OCI-LY1 (cell line): ENCODE data around the gene NUMB.

Source experiments
- H2AFZ ChIP-seq: fragments of 200-600 bp; sonication (generic), shearing (Covaris generic); 2 replicates; pipeline ENCODE4 v1.6.0; 2014; ENCODE audit warnings: antibody characterized with exemption, mild to moderate bottlenecking, low read length
- H3F3A ChIP-seq: fragments of 200-600 bp; sonication (generic), shearing (Covaris generic); 2 replicates; pipeline ENCODE4 v1.6.0; 2014; ENCODE audit warnings: mild to moderate bottlenecking, antibody characterized with exemption, low read length, moderate library complexity; ENCODE audit not compliant: insufficient read depth
- H3K27ac ChIP-seq: fragments of 200-600 bp; sonication (generic); 2 replicates; pipeline ENCODE4 v1.5.1; 2014; ENCODE audit warnings: low read length, mixed run types, mild to moderate bottlenecking, low read depth; ENCODE audit not compliant: poor library complexity, severe bottlenecking
- H3K27me3 ChIP-seq: fragments of 200-600 bp; sonication (generic); 2 replicates; pipeline ENCODE4 v1.6.0; 2014; ENCODE audit warnings: antibody characterized with exemption, mild to moderate bottlenecking, low read length, moderate library complexity; ENCODE audit not compliant: insufficient read depth
- H3K36me3 ChIP-seq: fragments of 200-600 bp; sonication (generic); 2 replicates; pipeline ENCODE4 v1.6.1; 2014; ENCODE audit warnings: mild to moderate bottlenecking, antibody characterized with exemption, low read length, moderate library complexity, mixed read lengths; ENCODE audit not compliant: insufficient read depth
- H3K4me1 ChIP-seq: fragments of 200-600 bp; sonication (generic); 2 replicates; pipeline ENCODE4 v1.5.1; 2014; ENCODE audit warnings: mild to moderate bottlenecking, low read length, moderate library complexity; ENCODE audit not compliant: insufficient read depth, severe bottlenecking
- H3K4me2 ChIP-seq: fragments of 200-600 bp; sonication (generic), shearing (Covaris generic); 2 replicates; pipeline ENCODE4 v1.6.1; 2014; ENCODE audit warnings: low read length
- H3K4me3 ChIP-seq: fragments of 200-600 bp; sonication (generic); 2 replicates; pipeline ENCODE4 v1.5.1; 2014; ENCODE audit warnings: low read length, low read depth, mild to moderate bottlenecking, mixed read lengths; ENCODE audit not compliant: poor library complexity, severe bottlenecking
- H3K79me2 ChIP-seq: fragments of 200-600 bp; shearing (Covaris generic); 2 replicates; pipeline ENCODE4 v1.6.1; 2016; ENCODE audit warnings: mixed run types, low read length, mixed read lengths; ENCODE audit not compliant: insufficient read depth
- H3K9ac ChIP-seq: fragments of 200-600 bp; sonication (generic), shearing (Covaris generic); 2 replicates; pipeline ENCODE4 v1.6.1; 2014; ENCODE audit warnings: mild to moderate bottlenecking, low read length, mixed read lengths
- H3K9me2 ChIP-seq: fragments of 200-600 bp; sonication (generic), shearing (Covaris generic); 2 replicates; pipeline ENCODE4 v1.6.1; 2014; ENCODE audit warnings: low read depth, mild to moderate bottlenecking, low read length, mixed read lengths
- H3K9me3 ChIP-seq: fragments of 200-600 bp; shearing (Covaris generic); 2 replicates; pipeline ENCODE4 v1.6.1; 2014; ENCODE audit warnings: low read length, mixed read lengths
- H4K20me1 ChIP-seq: fragments of 200-600 bp; sonication (generic), shearing (Covaris generic); 2 replicates; pipeline ENCODE4 v1.6.0; 2016; ENCODE audit warnings: mild to moderate bottlenecking, low read length; ENCODE audit not compliant: insufficient read depth
- EZH2 ChIP-seq: fragments of 200-600 bp; sonication (generic), shearing (Covaris generic); IDR thresholded peaks from 2 replicates; pipeline ENCODE4 v1.8.0; 2017; ENCODE audit warnings: borderline replicate concordance, mixed run types, mild to moderate bottlenecking, antibody characterized with exemption, low read length, moderate library complexity, mixed read lengths
- TF ChIP-seq, protein P1 (sequence below): fragments of 200-600 bp; sonication (generic), shearing (Covaris generic); IDR thresholded peaks from 2 replicates; pipeline ENCODE4 v1.5.1; 2017; ENCODE audit warnings: mild to moderate bottlenecking, antibody characterized with exemption, low read length, moderate library complexity, mixed read lengths

The NUMB gene

DNA sequence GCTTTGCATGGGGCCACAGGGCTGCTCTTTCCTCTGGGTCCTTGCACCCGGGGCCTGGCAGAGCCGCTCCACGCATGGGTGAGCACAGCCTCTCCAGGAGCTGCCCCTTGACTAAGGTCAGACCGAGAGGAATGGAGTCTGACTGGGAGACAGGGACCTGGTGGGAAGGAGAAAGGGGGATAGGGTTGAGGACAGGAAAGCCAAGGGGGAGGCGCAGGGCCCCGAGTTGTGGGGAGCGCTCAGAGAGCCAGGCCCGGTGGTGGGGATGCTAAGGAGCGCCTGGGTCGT lies 205.1 kb downstream of the NUMB start:
- H3K4me2 ChIP-seq = no peak overlapping the region
- H4K20me1 ChIP-seq = no peaks in the 10 kb centered on the region
- no peaks in the 10 kb centered on the region for H3F3A ChIP-seq
- no peaks in the 10 kb centered on the region; the same call in 1 of the 2 replicates for H3K27me3 ChIP-seq
- no peak for TF ChIP-seq EZH2
- TF ChIP-seq, protein P1, sequence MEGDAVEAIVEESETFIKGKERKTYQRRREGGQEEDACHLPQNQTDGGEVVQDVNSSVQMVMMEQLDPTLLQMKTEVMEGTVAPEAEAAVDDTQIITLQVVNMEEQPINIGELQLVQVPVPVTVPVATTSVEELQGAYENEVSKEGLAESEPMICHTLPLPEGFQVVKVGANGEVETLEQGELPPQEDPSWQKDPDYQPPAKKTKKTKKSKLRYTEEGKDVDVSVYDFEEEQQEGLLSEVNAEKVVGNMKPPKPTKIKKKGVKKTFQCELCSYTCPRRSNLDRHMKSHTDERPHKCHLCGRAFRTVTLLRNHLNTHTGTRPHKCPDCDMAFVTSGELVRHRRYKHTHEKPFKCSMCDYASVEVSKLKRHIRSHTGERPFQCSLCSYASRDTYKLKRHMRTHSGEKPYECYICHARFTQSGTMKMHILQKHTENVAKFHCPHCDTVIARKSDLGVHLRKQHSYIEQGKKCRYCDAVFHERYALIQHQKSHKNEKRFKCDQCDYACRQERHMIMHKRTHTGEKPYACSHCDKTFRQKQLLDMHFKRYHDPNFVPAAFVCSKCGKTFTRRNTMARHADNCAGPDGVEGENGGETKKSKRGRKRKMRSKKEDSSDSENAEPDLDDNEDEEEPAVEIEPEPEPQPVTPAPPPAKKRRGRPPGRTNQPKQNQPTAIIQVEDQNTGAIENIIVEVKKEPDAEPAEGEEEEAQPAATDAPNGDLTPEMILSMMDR = no peak
- H3K9me2 ChIP-seq = no peaks in the 10 kb centered on the region
- peaks cover 8% of the 10 kb centered on the region for H3K4me1 ChIP-seq
- no peak overlapping the region for H2AFZ ChIP-seq
- H3K9ac ChIP-seq = no peak overlapping the region
- no peak overlapping the region for H3K27ac ChIP-seq
- no peaks in the 10 kb centered on the region for H3K79me2 ChIP-seq
- no peaks in the 10 kb centered on the region for H3K9me3 ChIP-seq
- no peaks in the 10 kb centered on the region for H3K36me3 ChIP-seq
- no peak overlapping the region for H3K4me3 ChIP-seq

DNA sequence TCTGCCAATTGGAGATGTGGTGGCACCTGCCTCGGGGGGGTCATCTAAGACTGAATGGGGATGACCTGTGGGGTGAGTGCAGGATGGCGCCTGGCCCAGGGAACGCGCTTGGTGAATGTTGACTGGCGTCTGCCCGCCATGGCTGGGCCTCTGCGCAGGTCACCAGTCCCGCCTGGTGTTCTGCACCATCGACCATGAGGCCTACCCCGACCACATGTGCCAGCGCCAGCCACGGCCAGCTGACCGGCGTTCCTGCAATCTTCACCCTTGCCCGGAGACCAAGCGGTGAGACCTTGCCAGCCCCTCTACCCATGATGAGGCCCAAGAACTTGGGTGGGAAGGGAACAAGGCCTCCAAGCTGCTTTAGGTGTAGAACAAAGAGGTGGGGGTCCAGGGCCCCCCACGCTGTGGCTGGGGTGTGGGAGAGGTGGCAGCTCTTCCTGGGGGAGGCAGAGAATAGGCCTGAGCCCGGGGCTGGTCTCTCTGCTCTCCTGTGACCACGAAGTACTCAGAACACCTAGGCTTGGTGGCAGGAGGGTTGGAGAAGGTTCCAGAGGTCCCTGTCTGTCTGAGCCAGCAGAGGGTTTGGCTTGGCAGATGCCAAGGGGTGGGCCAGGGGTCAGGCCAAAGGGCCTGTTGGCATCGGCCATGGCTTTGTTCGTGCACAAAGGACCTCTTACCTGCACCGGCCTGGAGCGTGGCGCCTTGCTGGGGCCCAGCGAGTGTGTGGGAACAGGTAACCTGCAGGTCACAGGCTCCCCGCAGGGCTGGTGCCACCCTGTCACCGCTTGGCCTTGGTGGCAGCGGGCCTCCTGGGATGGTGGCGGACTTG lies 205.6 kb downstream of the NUMB start:
- H2AFZ ChIP-seq = no peak overlapping the region
- peaks cover 14% of the 10 kb centered on the region for H3K4me1 ChIP-seq
- no peaks in the 10 kb centered on the region for H3K36me3 ChIP-seq
- no peak overlapping the region for H3K4me2 ChIP-seq
- no peaks in the 10 kb centered on the region for H4K20me1 ChIP-seq
- no peak overlapping the region for H3K9ac ChIP-seq
- H3F3A ChIP-seq = no peaks in the 10 kb centered on the region
- H3K4me3 ChIP-seq = no peak overlapping the region
- H3K79me2 ChIP-seq = no peaks in the 10 kb centered on the region
- H3K9me2 ChIP-seq = no peaks in the 10 kb centered on the region
- no peaks in the 10 kb centered on the region; the same call in 1 of the 2 replicates for H3K27me3 ChIP-seq
- no peaks in the 10 kb centered on the region for H3K9me3 ChIP-seq
- no peak overlapping the region for H3K27ac ChIP-seq
- TF ChIP-seq, protein P1 = no peak
- TF ChIP-seq EZH2 = no peak

DNA sequence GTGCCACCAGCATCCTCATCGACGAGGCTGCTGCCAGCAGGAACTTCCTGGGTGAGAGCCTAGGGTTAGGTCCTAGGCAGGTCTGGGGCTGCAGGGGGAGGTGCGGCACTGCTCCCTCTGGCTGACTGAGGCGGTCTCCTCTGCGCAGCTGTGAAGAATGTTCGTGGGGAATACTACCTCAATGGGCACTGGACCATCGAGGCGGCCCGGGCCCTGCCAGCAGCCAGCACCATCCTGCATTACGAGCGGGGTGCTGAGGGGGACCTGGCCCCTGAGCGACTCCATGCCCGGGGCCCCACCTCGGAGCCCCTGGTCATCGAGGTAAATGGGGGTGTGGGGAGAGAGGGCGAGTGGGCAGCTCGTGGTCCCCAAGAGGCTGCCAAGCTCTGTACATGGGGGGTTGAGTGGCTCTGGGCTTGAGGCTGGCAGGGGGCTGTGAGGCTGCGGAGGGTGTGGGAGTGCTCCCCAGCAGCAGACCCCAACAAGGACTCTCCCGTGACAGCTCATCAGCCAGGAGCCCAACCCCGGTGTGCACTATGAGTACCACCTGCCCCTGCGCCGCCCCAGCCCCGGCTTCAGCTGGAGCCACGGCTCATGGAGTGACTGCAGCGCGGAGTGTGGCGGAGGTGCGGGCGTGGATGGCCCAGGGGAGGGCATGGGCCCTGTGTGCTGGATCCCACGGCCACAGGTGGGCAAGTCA lies 206.7 kb downstream of the NUMB start:
- H3K36me3 ChIP-seq = no peaks in the 10 kb centered on the region
- H3K9me2 ChIP-seq = no peaks in the 10 kb centered on the region
- no peaks in the 10 kb centered on the region for H4K20me1 ChIP-seq
- no peaks in the 10 kb centered on the region for H3F3A ChIP-seq
- H2AFZ ChIP-seq = no peak overlapping the region
- no peak overlapping the region for H3K9ac ChIP-seq
- no peak overlapping the region for H3K27ac ChIP-seq
- no peaks in the 10 kb centered on the region; the same call in 1 of the 2 replicates for H3K27me3 ChIP-seq
- no peaks in the 10 kb centered on the region for H3K79me2 ChIP-seq
- TF ChIP-seq, protein P1 = no peak
- no peak for TF ChIP-seq EZH2
- H3K4me1 ChIP-seq = peaks cover 24% of the 10 kb centered on the region
- H3K4me2 ChIP-seq = no peak overlapping the region
- no peaks in the 10 kb centered on the region for H3K9me3 ChIP-seq
- no peak overlapping the region for H3K4me3 ChIP-seq
